Astrocyte (in vitro differentiated cells and primary cell): ENCODE results near the gene SSX2IP.

Experiments used
- EZH2 ChIP-seq: IDR thresholded peaks from 2 replicates; pipeline ENCODE4 v1.6.1; 2012; ENCODE audit warnings: mild to moderate bottlenecking, low read length, inconsistent platforms; ENCODE audit not compliant: insufficient read depth
- TF ChIP-seq, protein P1 (sequence below): IDR thresholded peaks from 2 replicates; pipeline ENCODE4 v1.5.1; 2011; ENCODE audit warnings: low read depth, mild to moderate bottlenecking, inconsistent platforms, low read length, moderate library complexity; ENCODE audit not compliant: insufficient read depth

- TF ChIP-seq, protein P1, sequence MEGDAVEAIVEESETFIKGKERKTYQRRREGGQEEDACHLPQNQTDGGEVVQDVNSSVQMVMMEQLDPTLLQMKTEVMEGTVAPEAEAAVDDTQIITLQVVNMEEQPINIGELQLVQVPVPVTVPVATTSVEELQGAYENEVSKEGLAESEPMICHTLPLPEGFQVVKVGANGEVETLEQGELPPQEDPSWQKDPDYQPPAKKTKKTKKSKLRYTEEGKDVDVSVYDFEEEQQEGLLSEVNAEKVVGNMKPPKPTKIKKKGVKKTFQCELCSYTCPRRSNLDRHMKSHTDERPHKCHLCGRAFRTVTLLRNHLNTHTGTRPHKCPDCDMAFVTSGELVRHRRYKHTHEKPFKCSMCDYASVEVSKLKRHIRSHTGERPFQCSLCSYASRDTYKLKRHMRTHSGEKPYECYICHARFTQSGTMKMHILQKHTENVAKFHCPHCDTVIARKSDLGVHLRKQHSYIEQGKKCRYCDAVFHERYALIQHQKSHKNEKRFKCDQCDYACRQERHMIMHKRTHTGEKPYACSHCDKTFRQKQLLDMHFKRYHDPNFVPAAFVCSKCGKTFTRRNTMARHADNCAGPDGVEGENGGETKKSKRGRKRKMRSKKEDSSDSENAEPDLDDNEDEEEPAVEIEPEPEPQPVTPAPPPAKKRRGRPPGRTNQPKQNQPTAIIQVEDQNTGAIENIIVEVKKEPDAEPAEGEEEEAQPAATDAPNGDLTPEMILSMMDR: no peak
- no peak for TF ChIP-seq EZH2
Observed at GRCh38 chr1:84621553-84621952, 68.7 kb downstream of the SSX2IP start.
